HS-27A (cell line): ENCODE results near the gene HMGN4.

Source experiments
- DNase-seq: peaks from one replicate; pipeline ENCODE4 v3.0.0-alpha.2; 2012; ENCODE audit warnings: low read depth, missing footprints

The HMGN4 gene

DNA sequence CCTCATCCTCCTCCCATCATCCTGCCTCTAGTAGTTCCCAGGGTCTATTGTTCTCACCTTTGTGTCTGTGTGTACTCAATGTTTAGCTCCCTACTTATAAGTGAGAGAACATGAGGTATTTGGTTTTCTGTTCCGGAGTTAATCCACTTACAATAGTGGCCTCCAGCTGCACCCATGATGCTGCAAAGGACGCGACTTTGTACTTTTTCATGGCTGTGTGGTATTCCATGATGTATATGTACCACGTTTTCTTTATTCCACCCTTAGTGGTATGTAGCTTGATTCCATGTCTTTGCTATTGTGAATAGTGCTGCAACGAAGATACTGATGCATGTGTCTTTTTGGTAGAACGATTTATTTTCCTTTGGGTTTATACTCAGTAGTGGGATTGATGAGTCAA lies 40.1 kb downstream of the HMGN4 start:
- no peak for DNase-seq

DNA sequence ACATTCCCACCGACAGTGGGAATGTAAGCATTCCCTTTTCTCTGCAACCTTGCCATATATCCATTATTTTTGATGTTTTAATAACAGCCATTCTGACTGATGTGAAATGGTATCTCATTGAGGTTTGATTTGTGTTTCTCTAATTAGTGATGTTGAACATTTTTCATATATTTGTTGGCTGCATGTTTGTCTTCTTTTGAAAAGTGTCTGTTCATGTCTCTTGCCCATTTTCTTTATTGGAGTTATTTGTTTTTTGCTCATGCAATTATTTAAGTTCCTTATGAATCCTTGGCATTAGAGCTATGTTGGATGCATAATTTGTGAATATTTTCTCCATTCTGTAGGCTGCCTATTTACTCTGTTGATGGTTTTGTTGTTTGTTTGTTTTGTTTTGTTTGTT lies 40.6 kb downstream of the HMGN4 start:
- DNase-seq = no peak

DNA sequence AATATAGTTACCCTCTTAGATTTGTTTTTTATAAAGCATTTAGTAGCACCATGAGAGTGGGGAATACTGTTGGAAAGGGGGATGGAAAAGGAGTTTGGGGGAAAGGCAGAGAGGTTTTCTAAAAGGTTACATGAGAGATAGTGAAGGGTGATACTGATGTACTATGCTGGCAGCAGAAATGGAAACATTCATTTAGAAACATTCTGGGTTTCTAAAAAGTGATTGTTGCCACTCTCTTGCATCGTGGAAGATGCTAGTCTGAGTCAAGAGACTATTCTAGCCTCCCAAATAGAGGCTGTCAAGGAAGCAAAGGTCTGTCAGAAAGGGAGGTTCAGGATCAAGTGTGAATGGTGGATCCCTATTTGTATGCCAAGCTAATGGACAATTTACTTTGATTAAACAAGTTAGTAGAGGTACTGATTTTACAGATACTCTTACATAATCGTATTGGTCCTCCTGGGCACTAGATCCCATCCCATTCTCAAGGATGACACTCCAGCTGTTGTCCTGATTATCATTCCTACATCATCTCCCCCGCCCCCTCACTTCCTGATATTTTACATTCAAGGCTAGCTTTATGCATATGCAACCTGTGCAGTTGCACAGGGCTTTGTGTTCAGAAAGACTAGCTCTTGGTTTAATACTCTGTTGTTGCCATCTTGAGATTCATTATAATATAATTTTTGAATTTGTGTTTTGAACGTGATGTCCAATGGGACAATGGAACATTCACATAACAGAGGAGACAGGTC lies 43.2 kb downstream of the HMGN4 start:
- no peak for DNase-seq

DNA sequence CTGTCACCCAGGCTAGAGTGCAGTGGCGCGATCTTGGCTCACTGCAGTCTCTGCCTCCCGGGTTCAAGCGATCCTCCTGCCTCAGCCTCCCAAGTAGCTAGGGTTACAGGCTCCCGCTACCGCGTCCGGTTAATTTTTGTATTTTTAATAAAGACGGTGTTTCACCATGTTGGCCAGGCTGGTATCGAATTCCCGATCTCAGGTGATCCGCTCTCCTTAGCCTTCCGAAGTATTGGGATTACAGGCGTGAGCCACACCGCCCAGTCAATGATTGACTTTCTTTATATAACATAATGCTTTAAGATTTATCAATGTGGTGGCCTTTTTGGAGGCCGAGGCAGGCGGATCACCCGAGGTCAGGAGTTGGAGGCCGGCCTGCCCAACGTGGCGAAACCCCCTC lies 50.8 kb downstream of the HMGN4 start:
- no peak for DNase-seq

- DNase-seq = no peak
These were observed 54.5 kb downstream of the HMGN4 start for GRCh38 chr6:26592649-26593048.

GRCh38 chr6:26593278-26594130 lies 55.3 kb downstream of the HMGN4 start:
- no peak for DNase-seq

DNA sequence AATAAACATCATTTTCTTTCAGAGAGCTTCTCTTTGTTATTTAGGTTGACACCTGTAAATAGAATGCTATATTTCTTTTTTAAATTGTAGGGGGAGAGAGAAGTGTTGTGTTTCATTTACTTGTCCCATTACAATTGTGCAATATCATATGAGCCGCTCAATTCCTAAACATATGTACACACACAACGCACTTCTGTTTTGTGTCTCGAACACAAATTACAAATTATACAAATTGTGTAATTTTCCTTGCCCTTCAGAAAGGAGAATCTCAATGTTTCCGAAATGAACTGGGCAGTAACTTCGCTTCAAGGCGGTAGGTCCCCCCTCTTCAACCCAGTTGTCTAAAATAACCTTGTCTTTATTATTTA lies 55.9 kb downstream of the HMGN4 start:
- DNase-seq = no peak

GRCh38 chr6:26594730-26595632 lies 56.8 kb downstream of the HMGN4 start:
- DNase-seq = peak; percentile 78

- peak; percentile 81 for DNase-seq
These were observed 57.6 kb downstream of the HMGN4 start for GRCh38 chr6:26595669-26596269.
